Measurements from ENCODE around the gene SOWAHD. TPM values are rescaled to one million over a fixed set of nuclear protein-coding genes. Genes with fewer than 3 reads are reported as not detected.

Gene SOWAHD, protein sequence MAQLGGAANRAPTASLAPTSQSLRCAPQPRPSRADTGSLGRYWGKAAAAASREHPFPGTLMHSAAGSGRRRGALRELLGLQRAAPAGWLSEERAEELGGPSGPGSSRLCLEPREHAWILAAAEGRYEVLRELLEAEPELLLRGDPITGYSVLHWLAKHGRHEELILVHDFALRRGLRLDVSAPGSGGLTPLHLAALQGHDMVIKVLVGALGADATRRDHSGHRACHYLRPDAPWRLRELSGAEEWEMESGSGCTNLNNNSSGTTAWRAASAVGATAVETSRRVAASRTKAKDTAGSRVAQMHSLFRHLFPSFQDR
- 1.6 TPM for total RNA-seq

- peak within 1 kb of the TSS; percentile 7 to 43 (median 35) for H3K4me3 ChIP-seq (ENCODE audit: low read length in 3 of 3)
- H3K36me3 ChIP-seq (ENCODE audit: control insufficient read depth in 3 of 3, insufficient read depth in 3 of 3, low read length in 3 of 3): no peaks in the 10 kb centered on the region
- H3K27me3 ChIP-seq (ENCODE audit: control insufficient read depth in 3 of 3, insufficient read depth in 3 of 3, low read length in 3 of 3): peaks cover 11 to 20% (median 15%) of the 10 kb centered on the region in 3 donors
- H3K4me1 ChIP-seq (ENCODE audit: control insufficient read depth in 3 of 3, insufficient read depth in 3 of 3, low read length in 3 of 3): peaks cover 0 to 5% (median 0%) of the 10 kb centered on the region in 3 donors
- H3K27ac ChIP-seq (ENCODE audit: low read depth, low read length): no peak within 1 kb of the TSS
- H3K9me3 ChIP-seq (ENCODE audit: control insufficient read depth in 3 of 3, low read length in 3 of 3): no peaks in the 10 kb centered on the region
- H3K9ac ChIP-seq (ENCODE audit: low read depth in 1 of 3, low read length in 3 of 3): peak within 1 kb of the TSS in 1 of 3 donors; percentile 16
Observed at GRCh38 chrX:119757979-119758730, at the start of gene SOWAHD. TSS of gene SOWAHD (plus strand) at chrX:119758588. CDS start at chrX:119758668, 80 bp downstream.

DNA sequence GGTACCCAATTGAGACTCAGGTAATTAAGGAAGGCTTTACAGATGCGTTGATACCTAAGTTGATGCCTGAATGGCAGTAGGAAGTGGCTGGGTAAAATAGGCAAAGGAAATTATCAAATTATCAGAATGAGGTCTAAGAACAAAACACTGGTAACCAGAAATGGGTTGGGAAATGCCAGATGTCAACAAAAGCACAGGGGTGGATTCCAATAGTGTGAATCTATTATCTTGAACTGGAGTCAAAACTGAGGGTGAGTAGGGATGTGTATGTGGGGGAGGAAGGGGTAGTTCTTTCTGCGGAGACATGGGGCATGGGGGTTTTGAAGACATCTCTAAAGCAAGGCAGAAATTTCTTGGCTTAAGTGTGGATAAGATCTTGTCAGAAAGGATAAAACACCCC, 49.5 kb upstream of the SOWAHD start:
- Histone ChIP-seq H3K27me3 (ENCODE audit: control insufficient read depth in 3 of 3, insufficient read depth in 3 of 3, low read length in 3 of 3) (no peaks in the 10 kb centered on the region), H3K9ac (ENCODE audit: low read depth in 1 of 3, low read length in 3 of 3) (no peak overlapping the region), H3K27ac (ENCODE audit: low read depth, low read length) (no peak overlapping the region), H3K4me1 (ENCODE audit: control insufficient read depth in 3 of 3, insufficient read depth in 3 of 3, low read length in 3 of 3) (no peaks in the 10 kb centered on the region), H3K4me3 (ENCODE audit: low read length in 3 of 3) (no peak overlapping the region), H3K9me3 (ENCODE audit: control insufficient read depth in 3 of 3, low read length in 3 of 3) (no peaks in the 10 kb centered on the region), H3K36me3 (ENCODE audit: control insufficient read depth in 3 of 3, insufficient read depth in 3 of 3, low read length in 3 of 3) (no peaks in the 10 kb centered on the region)

DNA sequence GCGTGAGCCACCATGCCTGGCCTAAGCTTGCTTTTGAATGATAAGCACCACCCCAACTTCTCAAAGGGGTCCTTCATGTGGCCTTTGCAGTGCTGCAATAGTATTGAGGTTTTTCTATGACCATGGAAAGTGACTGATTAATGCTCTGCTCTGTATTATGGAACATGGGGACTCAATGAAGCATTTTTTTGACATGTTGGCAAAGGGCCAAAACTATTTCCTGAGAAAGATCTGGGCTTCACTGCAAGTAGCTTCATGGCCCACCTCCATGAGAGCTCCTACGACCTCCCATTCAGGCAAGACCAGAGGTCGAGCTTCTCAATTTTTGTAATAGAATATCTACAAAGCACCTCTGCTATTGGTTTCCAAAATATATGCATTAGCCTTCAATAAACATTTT, 48.8 kb upstream of the SOWAHD start:
- H3K4me3 ChIP-seq (ENCODE audit: low read length in 3 of 3): no peak overlapping the region
- H3K27ac ChIP-seq (ENCODE audit: low read depth, low read length): no peak overlapping the region
- H3K9me3 ChIP-seq (ENCODE audit: control insufficient read depth in 3 of 3, low read length in 3 of 3): no peaks in the 10 kb centered on the region
- no peak overlapping the region for H3K9ac ChIP-seq (ENCODE audit: low read depth in 1 of 3, low read length in 3 of 3)
- H3K36me3 ChIP-seq (ENCODE audit: control insufficient read depth in 3 of 3, insufficient read depth in 3 of 3, low read length in 3 of 3): no peaks in the 10 kb centered on the region
- no peaks in the 10 kb centered on the region for H3K4me1 ChIP-seq (ENCODE audit: control insufficient read depth in 3 of 3, insufficient read depth in 3 of 3, low read length in 3 of 3)
- H3K27me3 ChIP-seq (ENCODE audit: control insufficient read depth in 3 of 3, insufficient read depth in 3 of 3, low read length in 3 of 3): no peaks in the 10 kb centered on the region

DNA sequence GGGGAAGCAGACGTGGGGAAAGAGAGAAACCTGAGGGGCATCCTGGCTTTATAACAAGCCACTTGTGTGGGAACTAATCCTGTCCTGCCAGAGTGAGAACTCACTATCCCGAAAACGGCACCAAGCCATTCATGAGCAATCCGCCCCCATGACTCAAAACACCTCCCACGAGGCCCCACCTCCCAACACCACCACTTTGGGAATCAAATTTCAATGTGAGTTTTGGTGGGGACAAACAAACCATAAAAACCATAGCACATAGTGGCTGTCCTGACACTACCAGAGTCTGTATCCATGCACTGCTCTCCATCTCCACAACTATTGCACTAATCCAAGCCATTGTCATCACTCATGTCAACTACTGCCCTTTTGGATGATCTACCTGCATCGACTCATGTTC, 36.9 kb upstream of the SOWAHD start:
- peaks cover 0 to 3% (median 0%) of the 10 kb centered on the region in 3 donors for H3K9me3 ChIP-seq (ENCODE audit: control insufficient read depth in 3 of 3, low read length in 3 of 3)
- H3K27me3 ChIP-seq (ENCODE audit: control insufficient read depth in 3 of 3, insufficient read depth in 3 of 3, low read length in 3 of 3): no peaks in the 10 kb centered on the region
- H3K27ac ChIP-seq (ENCODE audit: low read depth, low read length): no peak overlapping the region
- H3K4me1 ChIP-seq (ENCODE audit: control insufficient read depth in 3 of 3, insufficient read depth in 3 of 3, low read length in 3 of 3): no peaks in the 10 kb centered on the region
- H3K9ac ChIP-seq (ENCODE audit: low read depth in 1 of 3, low read length in 3 of 3): no peak overlapping the region
- no peaks in the 10 kb centered on the region for H3K36me3 ChIP-seq (ENCODE audit: control insufficient read depth in 3 of 3, insufficient read depth in 3 of 3, low read length in 3 of 3)
- no peak overlapping the region for H3K4me3 ChIP-seq (ENCODE audit: low read length in 3 of 3)

DNA sequence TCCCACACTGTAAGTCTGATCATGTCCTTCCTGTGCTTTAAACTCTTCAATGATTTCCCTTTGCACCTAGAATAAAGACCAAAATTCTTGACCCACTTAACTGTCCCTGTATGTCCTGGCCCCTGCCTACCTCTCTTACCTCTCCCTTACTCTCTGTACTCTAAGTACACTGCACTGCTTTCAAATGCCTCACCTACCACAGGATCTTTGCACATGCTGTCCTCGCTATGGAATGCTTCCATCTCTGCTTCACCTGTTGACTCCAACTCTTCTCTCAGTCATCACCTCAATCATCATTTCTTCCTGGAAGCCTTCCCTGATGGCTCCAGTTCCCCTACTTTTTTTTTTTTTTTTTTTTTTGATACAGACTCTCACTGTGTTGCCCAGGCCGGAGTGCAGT, 36.5 kb upstream of the SOWAHD start:
- Histone ChIP-seq H3K9me3 (ENCODE audit: control insufficient read depth in 3 of 3, low read length in 3 of 3) (peaks cover 0 to 3% (median 0%) of the 10 kb centered on the region in 3 donors), H3K27ac (ENCODE audit: low read depth, low read length) (no peak overlapping the region), H3K4me3 (ENCODE audit: low read length in 3 of 3) (no peak overlapping the region), H3K36me3 (ENCODE audit: control insufficient read depth in 3 of 3, insufficient read depth in 3 of 3, low read length in 3 of 3) (no peaks in the 10 kb centered on the region), H3K4me1 (ENCODE audit: control insufficient read depth in 3 of 3, insufficient read depth in 3 of 3, low read length in 3 of 3) (no peaks in the 10 kb centered on the region), H3K27me3 (ENCODE audit: control insufficient read depth in 3 of 3, insufficient read depth in 3 of 3, low read length in 3 of 3) (no peaks in the 10 kb centered on the region), H3K9ac (ENCODE audit: low read depth in 1 of 3, low read length in 3 of 3) (no peak overlapping the region)

DNA sequence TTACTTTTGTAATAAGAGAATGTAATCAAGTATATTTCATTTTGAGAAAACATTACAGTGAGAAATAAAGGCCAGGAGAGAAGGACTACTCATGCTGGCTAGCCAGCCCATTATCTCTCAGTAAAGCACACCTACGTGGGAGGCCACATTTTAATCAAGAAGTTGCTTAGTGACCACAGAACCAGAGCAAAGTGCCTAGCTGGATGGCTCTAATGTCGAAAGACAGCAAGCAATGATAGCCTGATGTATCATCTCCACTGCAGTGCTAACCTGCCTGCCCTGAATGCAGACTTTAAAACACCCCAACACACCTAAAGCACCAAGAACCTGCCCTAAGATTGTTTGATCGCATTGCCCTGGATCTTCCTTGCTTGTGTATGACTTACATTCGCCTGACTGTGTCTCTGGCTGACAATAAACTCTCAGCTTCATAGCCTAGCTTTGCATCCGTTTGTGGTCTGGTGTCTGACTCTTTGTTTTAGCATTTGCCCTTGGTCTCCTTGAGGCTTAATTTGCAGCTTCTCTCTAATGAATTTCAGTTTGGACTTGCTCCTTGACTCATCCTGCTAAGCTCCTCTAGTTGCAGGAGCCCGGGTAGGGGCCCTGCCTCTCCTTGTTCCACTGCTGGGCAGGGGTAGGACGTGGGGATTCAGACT, 31.4 kb upstream of the SOWAHD start:
- Histone ChIP-seq H3K9me3 (ENCODE audit: control insufficient read depth in 3 of 3, low read length in 3 of 3) (peaks cover 0 to under 1% (median 0%) of the 10 kb centered on the region in 3 donors), H3K27me3 (ENCODE audit: control insufficient read depth in 3 of 3, insufficient read depth in 3 of 3, low read length in 3 of 3) (no peaks in the 10 kb centered on the region), H3K27ac (ENCODE audit: low read depth, low read length) (no peak overlapping the region), H3K4me1 (ENCODE audit: control insufficient read depth in 3 of 3, insufficient read depth in 3 of 3, low read length in 3 of 3) (no peaks in the 10 kb centered on the region), H3K9ac (ENCODE audit: low read depth in 1 of 3, low read length in 3 of 3) (no peak overlapping the region), H3K4me3 (ENCODE audit: low read length in 3 of 3) (no peak overlapping the region), H3K36me3 (ENCODE audit: control insufficient read depth in 3 of 3, insufficient read depth in 3 of 3, low read length in 3 of 3) (no peaks in the 10 kb centered on the region)

GRCh38 chrX:119728487-119728886, 29.9 kb upstream of the SOWAHD start:
- Histone ChIP-seq H3K27ac (ENCODE audit: low read depth, low read length) (no peak overlapping the region), H3K9me3 (ENCODE audit: control insufficient read depth in 3 of 3, low read length in 3 of 3) (no peaks in the 10 kb centered on the region), H3K36me3 (ENCODE audit: control insufficient read depth in 3 of 3, insufficient read depth in 3 of 3, low read length in 3 of 3) (no peaks in the 10 kb centered on the region), H3K27me3 (ENCODE audit: control insufficient read depth in 3 of 3, insufficient read depth in 3 of 3, low read length in 3 of 3) (no peaks in the 10 kb centered on the region), H3K9ac (ENCODE audit: low read depth in 1 of 3, low read length in 3 of 3) (no peak overlapping the region), H3K4me1 (ENCODE audit: control insufficient read depth in 3 of 3, insufficient read depth in 3 of 3, low read length in 3 of 3) (no peaks in the 10 kb centered on the region), H3K4me3 (ENCODE audit: low read length in 3 of 3) (no peak overlapping the region)

GRCh38 chrX:119729408-119730201, 28.8 kb upstream of the SOWAHD start:
- H3K4me1 ChIP-seq (ENCODE audit: control insufficient read depth in 3 of 3, insufficient read depth in 3 of 3, low read length in 3 of 3): peaks cover 0 to 3% (median 0%) of the 10 kb centered on the region in 3 donors
- no peak overlapping the region for H3K4me3 ChIP-seq (ENCODE audit: low read length in 3 of 3)
- H3K27ac ChIP-seq (ENCODE audit: low read depth, low read length): no peak overlapping the region
- no peaks in the 10 kb centered on the region for H3K9me3 ChIP-seq (ENCODE audit: control insufficient read depth in 3 of 3, low read length in 3 of 3)
- no peaks in the 10 kb centered on the region for H3K36me3 ChIP-seq (ENCODE audit: control insufficient read depth in 3 of 3, insufficient read depth in 3 of 3, low read length in 3 of 3)
- H3K9ac ChIP-seq (ENCODE audit: low read depth in 1 of 3, low read length in 3 of 3): no peak overlapping the region
- no peaks in the 10 kb centered on the region for H3K27me3 ChIP-seq (ENCODE audit: control insufficient read depth in 3 of 3, insufficient read depth in 3 of 3, low read length in 3 of 3)

- Histone ChIP-seq H3K9ac (ENCODE audit: low read depth in 1 of 3, low read length in 3 of 3) (no peak overlapping the region), H3K27me3 (ENCODE audit: control insufficient read depth in 3 of 3, insufficient read depth in 3 of 3, low read length in 3 of 3) (no peaks in the 10 kb centered on the region), H3K4me1 (ENCODE audit: control insufficient read depth in 3 of 3, insufficient read depth in 3 of 3, low read length in 3 of 3) (peaks cover 0 to 8% (median 3%) of the 10 kb centered on the region in 3 donors), H3K36me3 (ENCODE audit: control insufficient read depth in 3 of 3, insufficient read depth in 3 of 3, low read length in 3 of 3) (no peaks in the 10 kb centered on the region), H3K9me3 (ENCODE audit: control insufficient read depth in 3 of 3, low read length in 3 of 3) (no peaks in the 10 kb centered on the region), H3K4me3 (ENCODE audit: low read length in 3 of 3) (no peak overlapping the region), H3K27ac (ENCODE audit: low read depth, low read length) (no peak overlapping the region)
Observed at GRCh38 chrX:119734897-119735339, 23.5 kb upstream of the SOWAHD start.
